HG02678 (cell line): ENCODE data around the gene WDR87.
A peak's percentile ranks its signal among the peaks of the same experiment; 100 is the strongest.
"Not testable (repeated sequence)": the region's sequence is repeated elsewhere in the genome, so short reads cannot be mapped to it uniquely, and the experiment has no call there.

ENCODE experiments used
- ATAC-seq: cut with Tn5 transposase; IDR thresholded peaks from one replicate; pipeline ENCODE4 v1.9.1; 2021; ENCODE audit warnings: mild to moderate bottlenecking, moderate library complexity; ENCODE audit not compliant: unreplicated experiment

The WDR87 gene

GRCh38 chr19:37931881-37932655 is 25.7 kb upstream of the WDR87 start:
- ATAC-seq = peak; percentile 46

- ATAC-seq = no peak
These were observed 24.0 kb upstream of the WDR87 start for GRCh38 chr19:37930416-37930815.

- no peak for ATAC-seq
These were observed 23.0 kb upstream of the WDR87 start for GRCh38 chr19:37929355-37929923.

DNA sequence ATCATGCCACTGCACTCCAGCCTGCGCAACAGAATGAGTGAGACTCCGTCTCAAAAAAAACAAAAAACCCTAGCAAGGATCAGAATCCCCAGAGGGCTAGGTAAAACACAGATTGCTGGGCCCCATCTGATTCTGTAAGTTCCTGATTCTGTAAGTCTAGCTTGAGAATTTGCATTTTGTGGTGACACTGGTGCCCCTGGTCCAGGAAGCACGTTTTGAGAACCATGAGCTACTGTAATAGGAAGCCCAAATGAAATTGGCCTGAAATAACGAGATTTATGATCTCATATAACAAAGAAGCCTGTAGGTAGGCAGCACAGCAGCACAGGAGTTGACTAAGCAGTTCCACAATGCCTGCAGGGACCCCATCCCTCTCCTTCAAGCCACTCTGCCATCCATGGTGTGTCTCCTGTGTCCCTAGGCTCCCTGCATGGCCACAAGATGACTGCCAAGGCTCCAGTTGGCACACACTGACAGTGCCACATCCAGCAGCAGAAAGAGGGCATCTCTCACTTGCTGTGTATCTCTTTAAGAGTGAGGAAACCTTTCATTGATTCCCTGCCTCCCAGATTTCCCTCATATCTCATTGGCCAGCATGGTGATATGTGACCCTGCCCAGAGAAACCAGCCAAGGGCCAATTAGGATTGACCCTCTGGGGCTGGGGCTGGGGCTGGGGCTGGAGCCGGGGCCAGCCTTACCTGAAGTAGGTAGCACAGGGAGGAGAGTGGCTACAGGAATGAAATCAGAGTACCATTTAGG is 22.3 kb upstream of the WDR87 start:
- peak; percentile 64 for ATAC-seq

GRCh38 chr19:37926711-37927110 is 20.3 kb upstream of the WDR87 start:
- ATAC-seq = no peak

- ATAC-seq = no peak
These were observed 19.9 kb upstream of the WDR87 start for GRCh38 chr19:37926255-37926654.

DNA sequence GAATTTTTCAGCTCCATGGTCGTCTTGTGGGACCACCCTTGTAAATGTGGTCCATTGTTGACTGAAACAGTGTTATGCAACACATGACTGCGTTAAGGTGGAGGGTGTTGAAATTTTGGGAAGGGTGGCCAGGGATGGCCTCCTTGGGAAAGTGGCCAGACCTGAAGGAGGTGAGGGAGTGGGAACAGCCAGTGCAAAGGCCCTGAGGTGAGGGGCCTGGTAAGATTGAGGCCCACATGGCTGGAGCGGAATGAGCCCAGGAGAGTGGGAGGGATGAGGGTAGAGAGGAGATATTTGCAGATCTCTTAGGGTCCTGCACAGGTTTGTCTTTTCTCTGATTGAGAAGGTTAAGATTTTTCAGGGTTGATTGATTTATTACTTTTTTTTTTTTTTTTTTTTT is 18.8 kb upstream of the WDR87 start:
- no peak for ATAC-seq

GRCh38 chr19:37924573-37924972 is 18.2 kb upstream of the WDR87 start:
- not testable (repeated sequence) for ATAC-seq

- ATAC-seq = no peak
These were observed 14.4 kb upstream of the WDR87 start for GRCh38 chr19:37920591-37921450.

- no peak for ATAC-seq
These were observed 8.5 kb upstream of the WDR87 start for GRCh38 chr19:37914908-37915307.

DNA sequence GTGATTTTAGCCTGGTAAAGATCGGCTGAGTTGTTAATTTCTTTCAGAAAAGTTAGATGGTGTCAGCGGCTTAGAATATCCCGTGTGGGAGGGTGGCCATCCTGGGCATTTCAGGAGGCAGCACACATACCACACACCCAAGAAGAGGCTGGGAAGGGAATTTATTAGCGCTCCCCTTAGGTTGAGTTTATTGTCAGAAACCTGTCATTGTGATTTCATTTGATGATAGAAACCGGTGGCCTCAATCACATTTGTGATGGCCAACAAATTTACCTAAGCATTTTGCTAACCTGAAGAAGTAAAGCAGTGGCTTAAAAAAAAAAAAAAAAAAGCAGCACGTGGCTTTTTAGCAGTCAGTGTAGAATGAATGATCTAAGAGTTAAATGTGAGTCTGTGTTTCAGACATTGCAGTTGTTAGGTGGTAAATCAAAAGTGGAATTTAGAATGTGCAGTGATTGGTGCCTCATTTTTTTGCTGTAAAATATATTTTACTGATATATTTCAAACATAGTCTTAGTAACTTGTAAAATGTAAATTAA is 3.3 kb upstream of the WDR87 start:
- no peak for ATAC-seq

DNA sequence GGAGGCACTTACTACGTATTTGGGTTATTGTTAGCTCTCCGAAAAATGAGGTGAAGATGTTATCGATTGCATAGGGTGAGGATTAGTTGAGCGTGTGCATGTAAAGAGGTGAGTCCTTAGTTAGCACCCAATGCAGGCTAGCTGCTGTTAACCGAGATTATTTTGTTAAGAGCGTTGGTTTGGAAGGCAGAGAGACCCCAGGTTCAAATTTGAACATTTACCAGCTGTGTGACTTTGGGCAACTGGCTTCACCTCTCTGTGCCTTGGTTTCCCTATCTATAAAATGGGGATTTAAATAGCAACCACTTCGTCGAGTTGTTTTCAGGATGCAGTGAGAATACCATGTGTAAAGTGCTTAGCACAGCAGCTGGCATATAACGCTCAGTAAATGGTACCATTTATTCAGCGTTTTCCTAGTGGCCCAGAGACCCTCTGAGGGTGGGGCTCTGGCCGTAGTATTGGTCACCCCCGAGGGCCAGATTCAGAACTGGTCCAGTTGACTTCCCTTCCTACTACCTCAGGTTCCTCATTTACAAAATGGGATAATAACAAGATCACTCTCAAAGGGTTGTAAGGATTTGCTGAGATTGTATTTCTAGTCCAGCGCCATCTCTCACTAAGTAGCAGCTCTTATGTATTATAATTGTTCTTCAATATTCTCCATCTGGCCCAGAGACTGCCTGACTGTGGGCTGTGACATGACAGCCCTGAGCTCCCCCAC is 1.5 kb upstream of the WDR87 start:
- ATAC-seq = no peak

- ATAC-seq = peak; percentile 87
These were observed 708 bp upstream of the WDR87 start, which contains the start of gene SIPA1L3 for GRCh38 chr19:37906869-37907734. SIPA1L3 (plus strand) TSS chr19:37907208; CDS start chr19:38081566, 174,358 bp downstream.

DNA sequence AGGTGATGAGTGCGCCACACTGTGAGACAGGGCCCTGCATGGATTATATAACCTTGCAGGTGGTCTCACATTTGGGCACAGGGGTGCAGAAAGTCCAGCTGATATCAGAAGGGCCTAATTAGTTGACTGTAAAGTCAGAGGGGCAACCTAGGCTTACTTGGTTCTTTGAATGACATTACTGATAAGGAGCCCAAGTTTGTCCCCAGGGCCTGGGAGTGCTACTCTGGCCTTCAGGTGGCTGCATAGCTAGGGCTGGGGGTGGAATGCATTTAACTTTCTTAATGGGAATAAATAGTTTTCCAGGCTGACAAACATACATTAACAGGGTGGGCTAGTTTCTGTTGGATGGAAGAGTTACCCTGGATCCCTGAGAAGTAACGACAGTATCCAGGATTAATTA is 3.3 kb downstream of the WDR87 start:
- no peak for ATAC-seq

GRCh38 chr19:37902668-37903067 is 3.7 kb downstream of the WDR87 start:
- ATAC-seq = no peak

DNA sequence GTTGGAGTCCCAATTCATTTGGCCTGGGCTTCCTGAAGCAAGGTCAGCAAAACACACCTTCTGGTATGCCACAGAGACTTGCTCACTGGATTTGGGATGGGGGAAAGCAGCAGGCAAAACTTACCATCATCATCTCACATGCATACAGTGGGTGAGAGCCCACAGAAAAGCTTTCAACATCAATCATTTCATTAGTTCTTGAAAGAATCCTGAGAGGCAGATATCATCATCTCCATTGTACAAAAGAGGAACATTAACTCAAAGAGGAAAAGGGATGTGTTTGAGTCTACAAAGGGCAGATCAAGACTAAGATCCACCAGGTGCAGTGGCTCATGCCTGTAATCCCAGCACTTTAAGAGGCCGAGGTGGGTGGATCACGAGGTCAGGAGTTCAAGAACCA is 6.4 kb downstream of the WDR87 start:
- ATAC-seq = no peak

GRCh38 chr19:37899453-37899852 is 6.9 kb downstream of the WDR87 start:
- ATAC-seq = no peak

GRCh38 chr19:37896180-37896579 is 10.2 kb downstream of the WDR87 start:
- no peak for ATAC-seq
